GM23248 (cell line): ENCODE measurements around the gene GSC2.

Experiments used
- EZH2 ChIP-seq: fragments of 200-600 bp; sonication (generic); IDR thresholded peaks from 2 replicates; pipeline ENCODE4 v1.6.1; 2018; ENCODE audit warnings: antibody characterized with exemption, mild to moderate bottlenecking; ENCODE audit not compliant: insufficient read depth, poor library complexity, severe bottlenecking
- EZH2phosphoT487 ChIP-seq: fragments of 200-600 bp; sonication (generic); IDR thresholded peaks from 2 replicates; pipeline ENCODE4 v1.6.1; 2018; ENCODE audit warnings: antibody characterized with exemption, moderate library complexity, mild to moderate bottlenecking, low read depth; ENCODE audit not compliant: insufficient read depth

- TF ChIP-seq EZH2 (no peak), EZH2phosphoT487 (no peak)
Measured at GRCh38 chr22:19128009-19128401, 22.1 kb downstream of the GSC2 start.
